Middle frontal gyrus (tissue), 1 donor: ENCODE results near the gene OR6B1.
"Not testable (repeated sequence)": the region's sequence is repeated elsewhere in the genome, so short reads cannot be mapped to it uniquely, and the experiment has no call there.

Experiments used
- DNase-seq: peaks from one replicate; pipeline ENCODE4 v3.0.0-alpha.2; 2015; ENCODE audit warnings: low spot score; ENCODE audit errors: extremely low spot score

OR6B1 gene

DNA sequence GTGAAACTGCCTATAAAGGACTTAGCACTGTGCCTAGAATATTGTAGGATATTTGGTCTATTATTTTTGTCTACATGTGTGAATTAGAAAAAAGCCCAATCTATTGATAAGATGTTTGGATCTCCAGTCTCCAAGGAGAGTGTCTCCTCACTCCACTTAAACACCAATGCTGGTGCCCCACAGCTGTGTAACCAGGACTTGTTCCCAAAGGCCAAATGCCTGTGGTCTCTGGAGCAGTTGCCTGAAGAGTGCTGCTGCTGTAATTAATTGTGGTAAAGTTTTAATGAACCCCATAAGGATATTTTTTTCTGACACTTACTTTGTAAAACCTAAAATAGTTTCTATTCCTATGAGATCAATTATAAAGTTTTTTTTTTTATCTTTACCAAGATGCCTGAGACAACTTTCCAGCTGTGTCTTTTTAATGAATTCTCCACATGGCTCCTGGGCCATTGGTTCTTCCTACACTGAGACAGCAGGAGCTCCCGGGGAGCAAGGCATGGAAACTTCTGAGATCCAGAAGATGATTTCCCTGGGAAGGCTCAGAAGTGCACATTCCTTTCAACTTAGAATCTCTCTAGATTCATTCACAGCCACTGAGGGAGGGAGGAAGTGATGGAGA is 37.4 kb downstream of the OR6B1 start:
- DNase-seq, result no peak

DNA sequence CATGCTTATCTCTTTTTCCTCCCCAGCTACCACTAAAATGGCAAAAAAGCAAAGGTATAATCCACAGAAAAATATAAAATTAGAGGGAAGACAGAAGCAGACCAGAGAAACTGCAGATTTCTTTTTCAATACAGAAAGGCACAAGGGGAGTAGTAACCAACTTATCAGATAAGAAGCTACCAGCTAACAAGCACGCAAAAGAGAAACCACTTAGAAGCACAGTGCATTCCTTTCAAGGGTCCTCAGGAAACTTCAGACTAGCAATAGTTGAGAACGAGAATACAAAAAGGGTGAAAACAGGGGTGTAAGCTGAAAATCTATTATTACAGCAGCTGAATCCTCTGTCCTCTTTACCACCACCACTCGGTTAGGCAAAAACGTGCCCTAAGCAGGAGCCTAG is 38.8 kb downstream of the OR6B1 start:
- DNase-seq, result no peak

DNA sequence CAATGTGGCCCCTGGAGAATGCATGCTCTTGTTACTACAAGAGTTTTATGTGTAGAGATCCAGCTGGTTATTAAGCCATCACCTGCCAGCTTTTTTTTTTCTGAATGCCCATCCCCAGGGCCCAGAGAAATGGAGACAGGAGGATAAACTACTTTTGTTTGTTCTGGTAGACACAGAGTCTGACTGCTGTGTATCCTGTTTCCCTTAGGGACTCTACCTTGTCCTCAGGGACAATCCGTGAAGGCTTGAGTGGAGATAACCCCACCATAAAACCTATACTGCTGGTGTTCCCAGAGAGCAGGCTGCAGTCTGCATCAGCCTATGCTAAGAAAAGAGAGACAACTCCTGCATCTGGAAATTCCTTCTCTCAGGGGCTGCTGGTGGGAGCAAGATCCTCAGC is 48.5 kb downstream of the OR6B1 start, which contains the start of gene OR2A5:
TSS of gene OR2A5 (plus strand) at position 301 of the 400 bp plus-strand sequence. CDS start 1,454 bp downstream, outside the sequence.
- no peak for DNase-seq

DNA sequence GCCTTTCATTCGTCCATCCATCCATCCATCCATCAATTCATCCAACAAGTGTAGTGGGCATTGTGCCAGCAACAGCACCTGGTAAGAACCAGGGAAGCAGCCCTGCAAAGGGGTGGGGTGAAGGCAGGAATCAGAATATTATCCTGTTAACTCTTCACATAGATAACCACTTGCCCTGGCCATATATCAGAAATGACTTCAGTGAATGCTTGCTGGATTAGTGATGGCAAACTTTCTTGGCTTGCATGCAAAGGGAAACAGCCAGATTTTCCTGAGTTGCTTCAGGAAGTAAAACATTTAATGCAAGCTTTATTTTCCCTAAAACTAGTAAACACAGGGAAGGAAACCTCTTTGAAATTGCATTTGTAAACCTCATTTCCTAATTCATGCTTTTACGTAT is 49.4 kb downstream of the OR6B1 start:
- no peak for DNase-seq

DNA sequence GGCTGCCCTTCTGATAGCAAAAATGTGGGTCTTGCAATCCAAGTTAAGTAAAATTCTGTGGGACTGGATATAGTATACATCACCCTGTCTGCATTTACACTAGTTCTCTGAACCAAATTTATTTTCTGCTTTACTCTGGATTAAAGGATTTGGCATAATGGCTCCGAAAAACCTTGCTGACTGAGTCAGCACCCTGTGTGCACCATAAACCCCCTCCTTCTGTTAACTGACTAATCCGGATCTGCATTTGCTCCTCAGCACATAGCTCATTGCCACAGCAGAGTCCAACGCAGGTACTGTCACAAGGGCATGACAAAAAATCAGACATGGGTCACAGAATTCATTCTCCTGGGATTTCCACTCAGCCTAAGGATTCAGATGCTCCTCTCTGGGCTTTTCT is 50.0 kb downstream of the OR6B1 start:
- DNase-seq, result no peak

DNA sequence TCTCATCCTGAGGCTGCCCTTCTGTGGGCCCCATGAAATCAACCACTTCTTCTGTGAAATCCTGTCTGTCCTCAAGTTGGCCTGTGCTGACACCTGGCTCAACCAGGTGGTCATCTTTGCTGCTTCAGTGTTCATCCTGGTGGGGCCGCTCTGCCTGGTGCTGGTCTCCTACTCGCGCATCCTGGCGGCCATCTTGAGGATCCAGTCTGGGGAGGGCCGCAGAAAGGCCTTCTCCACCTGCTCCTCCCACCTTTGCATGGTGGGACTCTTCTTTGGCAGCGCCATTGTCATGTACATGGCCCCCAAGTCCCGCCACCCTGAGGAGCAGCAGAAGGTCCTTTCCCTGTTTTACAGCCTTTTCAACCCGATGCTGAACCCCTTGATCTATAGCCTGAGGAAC is 50.8 kb downstream of the OR6B1 start:
- not testable (repeated sequence) for DNase-seq

DNA sequence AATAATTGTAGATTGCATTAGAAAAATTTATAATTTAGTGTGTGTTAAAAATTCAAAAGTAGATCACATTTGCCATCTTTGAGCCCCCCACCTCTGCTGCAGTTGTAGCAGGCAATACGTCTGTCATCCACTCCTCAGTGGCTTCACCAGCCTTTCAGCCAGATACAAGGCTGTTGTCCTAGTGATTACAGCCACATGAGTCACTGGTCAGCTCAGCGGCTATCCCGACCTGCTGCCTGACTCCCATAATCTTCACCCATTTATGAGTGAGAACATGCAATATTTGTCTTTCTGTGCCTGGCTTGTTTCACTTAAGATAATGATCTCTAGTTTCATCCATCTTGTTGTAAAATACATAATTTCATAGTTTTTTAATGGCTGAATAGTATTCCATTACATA is 57.8 kb downstream of the OR6B1 start:
- DNase-seq, result no peak
